Right ventricle myocardium superior (tissue), 1 donor: Measurements from ENCODE around the gene EPN1. TPM values are rescaled to one million over a fixed set of nuclear protein-coding genes. Genes with fewer than 3 reads are reported as not detected.
A peak's percentile ranks its signal among the peaks of the same experiment; 100 is the strongest.
"Not testable (repeated sequence)": the region's sequence is repeated elsewhere in the genome, so short reads cannot be mapped to it uniquely, and the experiment has no call there.

Experiments used
- ATAC-seq: fragments of 200-7000 bp; cut with Tn5 transposase; one replicate; pipeline ENCODE4 v1.9.1; 2020; ENCODE audit warnings: mild to moderate bottlenecking; ENCODE audit not compliant: poor library complexity
- DNase-seq: peaks from one replicate; pipeline ENCODE4 v3.0.0-alpha.2; 2020
- intact Hi-C: fragments of 100-400 bp; cut with DNase I; formaldehyde crosslinking; loops from one replicate; pipeline ENCODE4 v1.11.2; 2022
- total RNA-seq: library from RNA; stranded (reverse); fragmentation: NEBNext Ultra II Directional; extraction: Animal tissue kit (Norgen Biotek cat#: 25700); gene quantifications from one replicate; pipeline ENCODE4 v1.2.1, GENCODE V29; 2021
- donor health status: DM: no; HTN: yes; CAD: no; lungs with severe emphysema.

EPN1 gene
- total RNA-seq, 1 donor from 2014 or later: 223 TPM

- ATAC-seq: no peak
- intact Hi-C loops: no loop called here
- peak; percentile 17 for DNase-seq
These were observed 22.0 kb downstream of the EPN1 start for GRCh38 chr19:55697069-55697440.

- intact Hi-C loops: no loop called here
- ATAC-seq (no peak), DNase-seq (peak; percentile 24)
These were observed 22.7 kb downstream of the EPN1 start for GRCh38 chr19:55697698-55698097.

- DNase-seq (no peak), ATAC-seq (no peak)
- intact Hi-C loops: no loop called here
These were observed 23.2 kb downstream of the EPN1 start for GRCh38 chr19:55698256-55698655.

- DNase-seq (no peak), ATAC-seq (no peak)
- intact Hi-C loops: no loop called here
These were observed 24.2 kb downstream of the EPN1 start for GRCh38 chr19:55699221-55699620.

- ATAC-seq (no peak), DNase-seq (peak; percentile 29)
- intact Hi-C loops: no loop called here
These were observed 25.8 kb downstream of the EPN1 start for GRCh38 chr19:55700813-55701212.

GRCh38 chr19:55702131-55702627 lies 27.2 kb downstream of the EPN1 start:
- DNase-seq (peak; percentile 37), ATAC-seq (no peak)
- intact Hi-C loops: no loop called here

GRCh38 chr19:55703790-55704215 lies 28.8 kb downstream of the EPN1 start:
- intact Hi-C loops: no loop called here
- DNase-seq (peak; percentile 64), ATAC-seq (peak; percentile 73)

GRCh38 chr19:55704494-55705245 lies 29.6 kb downstream of the EPN1 start:
- ATAC-seq: peak; percentile 3

GRCh38 chr19:55705972-55706371 lies 30.9 kb downstream of the EPN1 start:
- DNase-seq (no peak), ATAC-seq (no peak)
- intact Hi-C loops: no loop called here

More at GRCh38 chr19:55704494-55705245, 29.6 kb downstream of the EPN1 start:
- no peak for DNase-seq
- intact Hi-C loops: no loop called here

DNA sequence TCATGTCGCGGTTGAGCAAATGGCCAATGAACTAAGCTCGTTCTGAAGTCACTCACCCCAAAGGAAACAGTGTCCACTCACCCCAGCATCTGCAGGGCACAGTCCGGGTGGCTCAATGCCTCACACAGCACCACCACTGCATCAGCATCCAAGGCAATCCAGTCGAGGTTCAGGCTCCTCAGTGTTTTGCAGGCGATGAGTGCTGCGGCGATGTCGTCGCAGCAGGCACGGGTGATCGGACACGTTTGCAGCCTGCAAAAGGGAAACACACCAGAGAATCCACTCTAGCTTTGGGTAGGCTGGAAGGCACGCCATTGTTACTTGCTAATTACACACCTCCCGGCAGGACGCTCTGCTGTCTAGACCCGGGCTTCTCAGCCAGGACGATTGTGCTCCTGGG lies 36.7 kb downstream of the EPN1 start:
- intact Hi-C loops: no loop called here
- ATAC-seq (no peak), DNase-seq (no peak)

- DNase-seq (no peak), ATAC-seq (no peak)
- intact Hi-C loops: no loop called here
These were observed 38.0 kb downstream of the EPN1 start for GRCh38 chr19:55712804-55713631.

- no peak for DNase-seq
- no peak for ATAC-seq
- intact Hi-C loops: no loop called here
These were observed 41.5 kb downstream of the EPN1 start for GRCh38 chr19:55716531-55716930.

DNA sequence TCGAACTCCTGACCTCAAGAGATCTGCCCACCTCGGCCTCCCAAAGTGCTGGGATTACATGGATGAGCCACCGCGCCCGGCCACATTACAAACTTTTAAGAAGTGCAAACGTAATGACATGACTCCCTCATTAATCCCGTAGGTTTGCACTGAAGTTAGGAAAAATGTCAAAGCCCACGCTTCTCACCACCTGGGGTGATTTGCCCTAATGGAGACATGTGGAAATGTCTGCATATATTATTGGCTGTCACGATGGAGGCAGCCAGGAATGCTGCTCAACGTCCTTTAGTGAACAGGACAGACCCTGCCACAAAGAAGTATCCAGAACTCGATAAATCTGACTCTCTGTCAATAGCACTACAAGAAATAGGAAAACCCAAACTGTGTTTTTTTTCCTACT lies 42.2 kb downstream of the EPN1 start:
- ATAC-seq (no peak), DNase-seq (no peak)
- intact Hi-C loops: no loop called here

DNA sequence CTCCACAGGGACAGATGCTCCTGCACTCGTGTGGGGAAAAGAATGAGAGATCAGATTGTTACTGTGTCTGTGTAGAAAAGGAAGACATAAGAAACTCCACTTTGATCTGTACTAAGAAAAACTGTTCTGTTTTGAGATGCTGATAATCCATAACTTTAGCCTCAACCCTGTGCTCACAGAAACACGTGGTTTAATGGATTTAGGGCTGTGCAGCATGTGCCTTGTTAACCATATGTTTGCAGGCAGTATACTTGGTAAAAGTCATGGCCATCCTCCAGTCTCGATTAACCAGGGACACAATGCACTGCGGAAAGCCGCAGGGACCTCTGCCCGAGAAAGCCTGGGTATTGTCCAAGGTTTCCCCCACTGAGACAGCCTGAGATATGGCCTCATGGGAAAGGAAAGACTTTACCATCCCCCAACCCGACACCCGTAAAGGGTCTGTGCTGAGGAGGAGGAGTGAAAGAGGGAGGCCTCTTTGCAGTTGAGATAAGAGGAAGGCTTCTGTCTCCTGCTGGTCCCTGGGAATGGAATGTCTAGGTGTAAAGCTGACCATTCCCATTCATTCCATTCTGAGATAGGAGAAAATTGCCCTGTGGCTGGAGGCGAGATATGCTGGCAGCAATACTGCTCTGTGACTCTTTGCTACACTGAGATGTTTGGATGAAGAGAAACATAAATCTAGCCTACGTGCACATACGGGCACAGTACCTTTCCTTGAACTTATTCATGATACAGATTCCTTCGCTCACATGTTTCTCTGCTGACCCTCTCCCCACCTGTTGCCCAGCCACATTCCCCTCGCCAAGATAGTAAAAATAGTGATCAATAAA lies 43.1 kb downstream of the EPN1 start:
- intact Hi-C loops, DNase-seq, ATAC-seq: not testable (repeated sequence)

GRCh38 chr19:55720214-55720746 lies 45.3 kb downstream of the EPN1 start:
- intact Hi-C loops: no loop called here
- DNase-seq (no peak), ATAC-seq (no peak)

- intact Hi-C loops: no loop called here
- DNase-seq (no peak), ATAC-seq (no peak)
These were observed 45.8 kb downstream of the EPN1 start for GRCh38 chr19:55720801-55721200.

DNA sequence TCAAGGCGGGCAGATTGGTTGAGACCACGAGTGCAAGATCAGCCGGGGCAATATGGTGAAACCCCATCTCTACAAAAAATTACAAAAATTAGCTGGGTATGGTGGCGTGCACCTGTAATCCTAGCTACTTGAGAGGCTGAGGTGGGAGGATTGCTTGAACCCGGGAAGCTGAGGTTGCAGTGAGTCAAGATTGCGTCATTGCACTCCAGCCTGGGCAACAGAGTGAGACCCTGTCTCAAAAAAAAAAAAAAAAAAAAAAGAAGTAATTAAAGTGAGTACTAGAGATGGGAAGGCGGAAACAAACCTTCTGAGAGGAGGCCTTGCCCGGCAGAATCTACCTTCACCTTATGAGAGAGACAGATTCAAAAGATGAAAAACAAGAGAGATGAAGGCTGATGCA lies 48.5 kb downstream of the EPN1 start:
- no peak for ATAC-seq
- DNase-seq: no peak
- intact Hi-C loops: no loop called here

DNA sequence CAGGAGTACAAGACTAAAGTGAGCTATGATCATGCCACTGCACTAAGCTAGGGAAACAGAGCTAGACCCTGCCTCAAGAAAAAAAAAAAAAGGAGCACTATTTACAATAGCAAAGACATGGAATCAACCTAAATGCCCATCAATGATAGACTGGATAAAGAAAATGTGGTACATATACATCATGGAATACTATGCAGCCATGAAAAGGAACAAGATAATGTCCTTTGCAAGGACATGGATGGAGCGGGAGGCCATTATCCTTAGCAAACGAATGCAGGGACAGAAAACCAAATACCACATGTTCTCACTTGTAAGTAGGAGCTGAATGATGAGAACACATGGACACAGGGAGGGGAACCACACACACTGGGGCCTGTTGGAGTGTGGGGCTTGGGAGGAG lies 55.4 kb downstream of the EPN1 start:
- ATAC-seq, DNase-seq, intact Hi-C loops: not testable (repeated sequence)

DNA sequence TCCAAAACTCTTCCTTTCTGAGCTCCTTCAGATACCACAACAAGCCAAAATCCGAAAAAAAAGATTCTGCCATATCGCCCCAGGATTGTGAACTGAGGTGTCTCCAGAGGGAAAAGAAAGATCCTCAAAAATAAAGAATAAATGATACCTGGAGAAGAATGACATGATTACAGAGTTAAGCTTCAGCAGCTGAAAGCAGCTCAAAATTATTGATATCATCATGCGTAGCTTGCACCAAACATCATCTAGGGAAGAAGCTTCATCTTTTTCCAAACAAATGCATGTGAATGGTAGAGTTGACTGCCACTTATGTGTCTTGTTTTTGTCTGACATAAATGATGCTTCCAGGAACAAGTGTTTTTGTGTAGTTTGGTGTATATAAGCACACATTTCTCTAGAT lies 63.3 kb downstream of the EPN1 start, which contains the start of gene NLRP9:
TSS of gene NLRP9 (minus strand) at position 101 of the 400 bp plus-strand sequence. CDS start at position 73, 28 bp downstream.
- DNase-seq (no peak), ATAC-seq (no peak)
- intact Hi-C loops: no loop called here
